ENCODE results near the gene BTBD7. TPM values are rescaled to one million over a fixed set of nuclear protein-coding genes. Genes with fewer than 3 reads are reported as not detected.
"Not testable (repeated sequence)": the region's sequence is repeated elsewhere in the genome, so short reads cannot be mapped to it uniquely, and the experiment has no call there.

Gene BTBD7
- total RNA-seq, 2 donors from 2014 or later, result 24.4 to 25.1 TPM

GRCh38 chr14:93269341-93270068 is 63.3 kb downstream of the BTBD7 start:
- intact Hi-C loops (cut with DNase I), result no loop called here
- ATAC-seq, result peak; percentile 38 to 55
- DNase-seq, result no peak

DNA sequence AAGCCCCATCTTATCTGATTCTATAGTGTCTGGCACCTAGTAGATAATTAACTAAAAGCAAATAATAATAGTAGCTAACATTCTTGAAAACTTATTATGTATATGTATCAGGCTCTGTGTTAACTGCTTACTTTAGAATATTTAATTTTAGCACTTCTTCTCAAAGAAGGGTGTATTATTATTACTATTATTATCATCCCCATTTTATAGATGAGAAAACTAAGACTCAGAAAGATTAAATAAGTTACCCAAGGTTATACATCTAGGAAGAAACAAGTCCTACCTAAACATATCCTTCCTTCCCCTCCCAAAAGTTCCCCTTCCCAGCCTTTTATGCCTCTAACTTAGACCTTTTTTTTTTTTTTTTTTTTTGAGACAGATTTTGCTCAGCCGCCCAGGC is 64.4 kb downstream of the BTBD7 start:
- DNase-seq (no peak), ATAC-seq (no peak)
- intact Hi-C loops (cut with DNase I), result no loop called here

- intact Hi-C loops (cut with DNase I), result no loop called here
- no peak for DNase-seq
- ATAC-seq, result no peak
Measured at GRCh38 chr14:93267149-93267711, 65.6 kb downstream of the BTBD7 start.

DNA sequence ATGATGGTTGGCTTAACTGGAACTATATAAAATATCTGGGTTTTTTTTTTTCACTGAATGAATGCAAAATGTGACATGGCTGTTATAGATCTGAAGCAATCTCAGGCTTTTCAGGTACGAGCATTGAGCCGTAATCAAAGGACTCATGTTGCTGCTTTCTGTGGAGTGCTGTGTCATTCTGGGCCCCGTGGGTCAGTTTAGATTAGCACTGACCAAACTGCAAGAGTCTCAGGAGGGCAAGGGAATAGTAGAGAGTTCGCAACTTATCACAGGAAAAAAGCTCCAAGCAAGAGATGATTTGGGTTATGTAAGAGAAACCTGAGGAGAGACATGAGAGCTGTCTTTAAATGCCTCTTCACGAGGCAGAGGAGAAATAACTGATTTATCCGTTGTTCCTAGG is 66.7 kb downstream of the BTBD7 start:
- intact Hi-C loops (cut with DNase I), result no loop called here
- no peak for ATAC-seq
- no peak for DNase-seq

GRCh38 chr14:93263416-93263815 is 69.4 kb downstream of the BTBD7 start:
- intact Hi-C loops (cut with DNase I), result no loop called here
- ATAC-seq (no peak), DNase-seq (no peak)

DNA sequence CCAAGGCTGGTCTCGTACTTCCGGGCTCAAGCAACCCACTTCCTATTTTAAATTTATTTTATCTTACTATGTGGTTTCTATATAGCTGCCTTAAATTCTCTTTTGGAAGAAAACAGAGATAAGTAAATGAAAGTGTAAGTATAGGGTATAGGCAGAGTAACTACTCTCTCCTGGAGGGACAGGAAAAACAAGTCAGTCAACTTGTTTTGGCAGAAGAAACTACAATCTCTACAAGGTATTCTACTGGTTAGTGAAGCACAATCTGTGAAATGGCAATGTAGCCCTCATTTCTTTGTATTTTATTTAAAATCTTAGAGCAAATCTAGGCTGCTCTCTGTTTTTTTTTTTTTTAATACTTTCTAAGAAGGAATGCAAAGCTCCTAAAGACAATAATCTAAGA is 70.4 kb downstream of the BTBD7 start:
- ATAC-seq, result no peak
- intact Hi-C loops (cut with DNase I), result no loop called here
- no peak for DNase-seq

DNA sequence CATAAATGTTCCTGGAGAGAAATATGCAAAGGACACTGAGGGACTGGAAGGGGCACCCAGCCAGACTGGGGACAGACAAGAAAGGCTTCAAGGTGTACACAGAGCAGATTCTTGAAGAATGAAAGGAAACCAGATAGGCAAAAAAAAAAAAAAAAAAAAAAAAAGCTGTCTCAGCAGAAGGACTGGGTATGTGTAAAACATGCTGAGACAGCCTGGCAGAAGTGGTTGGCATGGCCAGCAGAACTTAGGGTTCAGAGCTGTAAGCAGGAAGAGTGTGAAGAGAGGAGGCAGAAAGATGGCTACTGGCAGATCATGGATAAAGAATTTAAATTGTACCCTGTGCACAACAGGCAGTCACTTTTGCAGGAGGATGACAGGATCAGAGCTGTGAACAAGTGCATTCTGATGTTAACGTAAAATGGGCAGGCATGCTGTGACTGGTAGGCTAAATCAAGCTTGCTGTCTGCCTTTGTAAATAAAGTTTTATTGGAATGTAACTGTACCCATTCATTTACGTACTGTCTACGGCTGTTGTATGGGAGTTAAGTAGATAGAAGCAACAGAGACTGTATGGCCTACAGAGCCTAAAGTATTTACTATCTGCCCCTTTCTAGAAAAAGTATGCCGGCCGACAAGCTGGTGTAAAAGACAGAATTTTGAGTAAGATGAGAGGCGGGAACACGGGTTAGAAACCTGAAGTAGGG is 83.6 kb downstream of the BTBD7 start:
- ATAC-seq, result no peak
- no peak for DNase-seq
- intact Hi-C loops (cut with DNase I), result no loop called here

DNA sequence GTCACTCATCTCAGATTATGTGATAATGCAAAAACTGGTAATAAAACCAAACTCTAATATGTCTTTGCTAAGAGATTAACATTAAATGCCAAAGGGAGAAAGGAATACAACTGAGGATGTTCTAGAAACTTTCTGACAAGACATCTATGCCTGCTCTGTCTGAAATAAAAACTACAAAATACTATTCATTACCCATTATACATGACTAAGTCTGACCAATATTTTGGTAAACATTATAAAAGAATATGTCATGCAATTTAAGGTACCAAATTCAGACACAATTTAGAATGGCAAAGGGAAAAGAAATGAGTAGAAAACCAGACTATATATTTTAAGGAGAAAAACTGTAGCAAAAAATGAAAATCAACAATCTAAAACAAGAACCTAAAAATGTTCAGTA is 86.3 kb downstream of the BTBD7 start:
- DNase-seq (no peak), ATAC-seq (no peak)
- intact Hi-C loops (cut with DNase I), result no loop called here

DNA sequence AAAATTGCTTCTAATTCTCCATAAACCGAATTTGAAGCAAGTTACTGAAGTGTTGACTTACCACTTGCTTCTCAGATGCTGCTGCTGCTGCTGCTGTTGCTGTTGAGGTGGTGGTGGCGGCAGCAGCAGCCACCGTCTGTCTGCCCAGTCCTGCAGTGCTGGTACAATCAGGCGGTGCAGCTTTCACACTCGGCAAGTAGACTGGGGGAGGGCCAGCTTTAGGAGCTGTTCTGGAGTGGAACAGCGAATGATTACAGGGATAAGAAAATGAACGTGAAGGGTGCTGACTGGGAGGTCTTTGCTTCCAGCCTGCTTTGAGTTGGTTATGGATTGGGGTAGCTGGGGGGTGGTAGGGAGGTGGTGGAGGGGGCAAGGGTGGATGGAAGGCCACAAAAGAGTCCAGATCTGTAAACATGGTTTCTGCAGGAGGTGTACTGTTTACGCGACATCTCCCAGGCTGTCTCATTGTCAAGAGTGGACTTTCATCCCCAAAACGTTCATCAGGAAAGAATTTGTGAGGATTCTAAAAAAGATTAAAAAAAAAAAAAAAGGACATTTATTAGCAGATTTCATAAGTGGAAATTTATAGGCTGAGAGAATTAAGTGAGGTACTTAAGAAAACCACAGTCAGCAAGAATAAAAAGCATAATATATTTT is 86.9 kb downstream of the BTBD7 start:
- intact Hi-C loops (cut with DNase I), result no loop called here
- ATAC-seq, result no peak
- DNase-seq, result no peak

DNA sequence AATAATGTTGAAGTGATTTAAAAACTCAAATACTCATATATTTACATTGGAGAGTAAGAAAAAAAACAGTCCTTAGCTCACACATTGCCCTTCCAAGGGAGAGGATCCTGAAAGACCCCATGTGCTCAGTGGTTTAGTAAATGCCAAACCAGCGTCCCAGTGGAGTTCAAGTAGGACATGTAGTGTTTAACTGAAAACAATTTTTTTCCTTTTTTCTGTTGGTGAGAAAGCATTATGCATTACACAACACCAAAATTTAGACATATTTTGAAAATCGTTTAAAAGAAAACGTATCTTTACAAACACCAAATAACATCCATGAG is 92.2 kb downstream of the BTBD7 start:
- no peak for ATAC-seq
- intact Hi-C loops (cut with DNase I), result no loop called here
- DNase-seq, result no peak

DNA sequence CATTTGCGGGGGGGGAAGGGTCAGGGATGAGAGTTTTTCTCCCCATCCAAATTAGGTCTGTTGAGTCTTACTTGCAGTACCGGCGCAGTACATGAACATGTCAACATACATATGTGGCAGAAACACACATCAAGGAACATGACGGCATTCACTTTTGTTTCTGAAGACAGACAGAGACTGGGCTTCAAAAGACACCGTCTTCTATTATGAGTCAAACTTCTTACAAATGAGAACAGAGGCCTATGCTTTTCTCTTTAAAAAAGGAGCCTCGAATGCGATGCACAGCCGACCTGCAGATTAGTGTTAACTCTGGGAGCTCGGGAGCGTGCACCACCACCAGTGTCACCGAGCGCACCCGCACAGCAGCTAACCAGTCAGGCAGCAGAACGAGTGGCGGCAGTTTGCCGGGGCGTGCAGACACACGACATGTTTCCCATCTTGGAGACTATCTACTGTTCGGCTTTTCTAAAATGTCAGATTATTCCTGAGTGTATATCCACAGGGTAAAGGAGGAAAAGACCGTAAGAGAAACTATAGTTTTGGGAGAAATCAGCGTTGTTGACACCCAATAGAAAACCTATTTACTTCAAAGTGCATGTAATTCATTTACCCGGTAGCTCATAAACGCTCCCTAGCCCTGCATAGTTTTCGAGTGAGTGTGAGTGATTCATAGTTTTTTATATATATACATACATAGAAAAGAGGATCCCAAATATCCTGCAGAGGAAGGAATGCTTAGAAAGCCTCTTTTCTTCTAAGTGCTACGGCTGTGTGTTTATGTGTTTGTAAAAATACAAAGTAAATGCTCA is 92.8 kb downstream of the BTBD7 start:
- ATAC-seq (no peak), DNase-seq (no peak)
- intact Hi-C loops (cut with DNase I), result no loop called here

- ATAC-seq (peak; percentile 13 to 18), DNase-seq (peak; percentile 33)
- intact Hi-C loops (cut with DNase I), result no loop called here
Measured at GRCh38 chr14:93234798-93235197, 98.0 kb downstream of the BTBD7 start.

DNA sequence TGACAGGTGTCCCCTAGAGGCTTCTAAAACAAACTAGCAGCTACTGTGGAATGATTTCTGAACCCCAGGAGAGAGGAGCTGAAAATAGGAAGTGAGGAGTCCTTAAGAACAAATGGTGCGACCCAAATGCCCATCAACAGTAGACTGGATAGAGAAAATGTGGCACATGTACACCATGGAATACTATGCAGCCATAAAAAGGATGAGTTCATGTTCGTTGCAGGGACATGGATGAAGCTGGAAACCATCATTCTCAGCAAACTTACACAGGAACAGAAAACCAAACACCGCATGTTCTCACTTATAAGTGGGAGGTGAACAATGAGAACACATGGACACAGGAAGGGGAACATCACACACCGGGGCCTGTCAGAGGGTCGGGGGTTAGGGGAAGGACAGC is 99.8 kb downstream of the BTBD7 start:
- DNase-seq; ATAC-seq; intact Hi-C loops (cut with DNase I): not testable (repeated sequence)

GRCh38 chr14:93232159-93232558 is 100.7 kb downstream of the BTBD7 start:
- ATAC-seq, result no peak
- intact Hi-C loops (cut with DNase I), result no loop called here
- no peak for DNase-seq

DNA sequence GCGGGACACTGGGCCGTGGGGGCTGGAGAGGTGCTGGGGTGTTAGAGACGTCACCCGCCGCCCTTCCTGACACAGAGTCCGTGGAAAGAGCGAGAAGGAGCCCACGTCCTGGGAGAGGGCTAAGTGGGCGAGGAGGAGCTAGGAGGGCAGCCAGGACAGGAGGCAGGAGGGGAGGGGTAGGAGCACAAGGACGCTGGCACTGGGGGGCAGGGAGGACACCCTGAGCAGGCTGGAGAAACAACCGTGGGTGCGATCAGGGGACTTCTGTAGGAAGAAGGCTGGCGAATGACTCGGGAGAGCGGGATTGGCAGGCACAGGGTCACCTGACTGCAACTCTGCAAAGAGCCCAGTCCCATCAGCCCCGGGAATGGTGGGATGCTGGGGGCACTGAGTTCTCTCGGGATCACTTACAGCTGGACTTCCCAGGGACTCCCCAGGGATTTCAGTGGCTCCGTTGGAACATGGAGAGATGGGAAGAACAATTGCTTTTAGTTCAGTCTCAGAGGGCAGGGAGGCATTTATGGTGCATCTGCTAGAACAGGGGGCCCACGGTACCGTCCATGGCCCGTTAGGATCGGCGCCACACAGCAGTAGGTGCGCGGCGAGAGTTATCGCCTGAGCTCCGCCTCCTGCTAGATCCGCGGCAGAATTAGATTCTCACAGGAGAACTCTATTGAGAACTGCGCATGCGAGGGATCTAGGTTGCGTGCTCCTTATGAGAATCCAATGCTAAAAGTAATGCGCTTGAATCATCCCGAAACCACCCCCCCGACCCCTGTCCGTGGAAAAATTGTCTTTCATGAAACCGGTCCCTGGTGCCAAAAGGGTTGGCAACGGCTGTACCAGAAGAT is 101.5 kb downstream of the BTBD7 start:
- intact Hi-C loops (cut with DNase I), result no loop called here
- peak; percentile 49 for DNase-seq
- peak; percentile 75 to 80 for ATAC-seq

DNA sequence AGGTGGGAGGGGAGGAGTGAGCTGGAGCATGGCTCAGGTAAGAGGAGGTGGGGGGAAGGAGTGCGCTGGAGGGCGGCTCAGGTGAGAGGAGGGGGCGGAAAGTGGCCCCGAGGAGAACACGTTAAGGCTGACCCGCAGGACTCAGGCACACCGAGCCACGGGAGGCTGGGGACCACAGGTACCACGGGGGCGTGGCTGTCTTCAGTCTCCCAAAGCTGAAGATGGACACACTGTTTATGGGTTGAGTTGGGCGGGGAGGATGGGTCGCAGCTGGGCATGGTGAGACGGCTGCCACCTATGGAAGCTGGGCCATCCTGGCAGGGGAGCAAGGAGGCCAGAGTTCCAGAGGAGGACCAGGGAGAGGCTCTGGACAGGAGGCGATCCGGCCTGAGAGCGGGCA is 102.3 kb downstream of the BTBD7 start:
- intact Hi-C loops (cut with DNase I), result no loop called here
- ATAC-seq, result no peak
- no peak for DNase-seq

- DNase-seq (no peak), ATAC-seq (no peak)
- intact Hi-C loops (cut with DNase I), result no loop called here
Measured at GRCh38 chr14:93228550-93228949, 104.3 kb downstream of the BTBD7 start.

- intact Hi-C loops (cut with DNase I), result no loop called here
- DNase-seq (no peak), ATAC-seq (no peak)
Measured at GRCh38 chr14:93223565-93223964, 109.3 kb downstream of the BTBD7 start.

DNA sequence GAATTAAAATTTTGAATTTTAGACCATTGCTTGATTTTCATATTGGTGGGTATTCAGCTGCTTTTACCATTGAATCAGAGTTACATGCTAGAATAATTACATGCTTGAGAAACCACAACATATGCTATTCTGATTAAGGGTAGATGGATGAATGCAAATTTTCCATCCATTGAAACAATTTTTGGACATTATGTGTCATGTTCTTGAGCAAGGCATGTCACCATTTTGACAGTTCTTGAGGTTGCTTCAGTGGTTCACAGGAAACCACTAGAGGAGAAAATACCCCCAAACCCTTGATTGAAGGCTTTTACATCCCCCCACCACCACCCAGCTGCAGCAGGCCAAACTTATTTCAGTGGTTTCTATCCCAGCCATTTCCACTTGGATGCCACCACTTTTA is 112.3 kb downstream of the BTBD7 start:
- no peak for DNase-seq
- no peak for ATAC-seq
- intact Hi-C loops (cut with DNase I), result no loop called here

Data from left cardiac atrium (tissue), 4 donors.